HG03378 (cell line): ENCODE measurements around the gene SPRY1.

Source experiments
- ATAC-seq: cut with Tn5 transposase; IDR thresholded peaks from one replicate; pipeline ENCODE4 v1.9.1; 2021; ENCODE audit warnings: mild to moderate bottlenecking, moderate library complexity; ENCODE audit not compliant: unreplicated experiment

SPRY1 gene

GRCh38 chr4:123408471-123409084, 12.0 kb downstream of the SPRY1 start:
- ATAC-seq, result no peak

GRCh38 chr4:123409334-123409733, 12.7 kb downstream of the SPRY1 start:
- ATAC-seq, result no peak

GRCh38 chr4:123411514-123411913, 14.9 kb downstream of the SPRY1 start:
- no peak for ATAC-seq

- peak; percentile 93 for ATAC-seq
These were observed 15.5 kb downstream of the SPRY1 start for GRCh38 chr4:123412091-123412505.

GRCh38 chr4:123412700-123413512, 16.3 kb downstream of the SPRY1 start:
- ATAC-seq, result no peak

- ATAC-seq, result no peak
These were observed 19.0 kb downstream of the SPRY1 start for GRCh38 chr4:123415576-123415975.

GRCh38 chr4:123415977-123416376, 19.4 kb downstream of the SPRY1 start:
- peak; percentile 49 for ATAC-seq

GRCh38 chr4:123417813-123418212, 21.2 kb downstream of the SPRY1 start:
- ATAC-seq, result no peak

- peak; percentile 80 for ATAC-seq
These were observed 21.8 kb downstream of the SPRY1 start for GRCh38 chr4:123418351-123418931.

- ATAC-seq, result no peak
These were observed 23.5 kb downstream of the SPRY1 start for GRCh38 chr4:123419885-123420755.

- no peak for ATAC-seq
These were observed 24.8 kb downstream of the SPRY1 start for GRCh38 chr4:123421227-123421936.

- no peak for ATAC-seq
These were observed 25.6 kb downstream of the SPRY1 start for GRCh38 chr4:123421937-123422781.

- no peak for ATAC-seq
These were observed 27.2 kb downstream of the SPRY1 start for GRCh38 chr4:123423819-123424218.

- no peak for ATAC-seq
These were observed 31.4 kb downstream of the SPRY1 start for GRCh38 chr4:123427951-123428350.

GRCh38 chr4:123430031-123430430, 33.4 kb downstream of the SPRY1 start:
- no peak for ATAC-seq

GRCh38 chr4:123430501-123430900, 33.9 kb downstream of the SPRY1 start:
- ATAC-seq, result no peak

GRCh38 chr4:123433573-123433972, 37.0 kb downstream of the SPRY1 start:
- no peak for ATAC-seq

GRCh38 chr4:123433976-123434375, 37.4 kb downstream of the SPRY1 start:
- no peak for ATAC-seq

- no peak for ATAC-seq
These were observed 38.9 kb downstream of the SPRY1 start for GRCh38 chr4:123435246-123436113.
